NB4 (cell line): Measurements from ENCODE around the gene RNMT.

Source experiments
- DNase-seq: peaks from one replicate; pipeline ENCODE4 v3.0.0; 2010; ENCODE audit warnings: low read depth
- H3K4me3 ChIP-seq: one replicate; pipeline ENCODE4 v1.5.1; 2011; ENCODE audit warnings: mild to moderate bottlenecking, low read depth, low read length, moderate library complexity
- MYC ChIP-seq: IDR thresholded peaks from 2 replicates; pipeline ENCODE4 v1.6.1; 2011; ENCODE audit warnings: low read depth, low read length
- POLR2A ChIP-seq: IDR thresholded peaks from 2 replicates; pipeline ENCODE4 v1.6.1; 2011; ENCODE audit warnings: mild to moderate bottlenecking; ENCODE audit not compliant: insufficient read length; ENCODE audit errors: extremely low read depth
- TF ChIP-seq, protein P1 (sequence below): IDR thresholded peaks from one replicate; pipeline ENCODE4 v1.5.1; 2012; ENCODE audit warnings: low read depth, low read length
- TF ChIP-seq, protein P2 (sequence below): IDR thresholded peaks from 2 replicates; pipeline ENCODE4 v1.6.1; 2011; ENCODE audit warnings: low read depth, low read length

Gene RNMT

DNA sequence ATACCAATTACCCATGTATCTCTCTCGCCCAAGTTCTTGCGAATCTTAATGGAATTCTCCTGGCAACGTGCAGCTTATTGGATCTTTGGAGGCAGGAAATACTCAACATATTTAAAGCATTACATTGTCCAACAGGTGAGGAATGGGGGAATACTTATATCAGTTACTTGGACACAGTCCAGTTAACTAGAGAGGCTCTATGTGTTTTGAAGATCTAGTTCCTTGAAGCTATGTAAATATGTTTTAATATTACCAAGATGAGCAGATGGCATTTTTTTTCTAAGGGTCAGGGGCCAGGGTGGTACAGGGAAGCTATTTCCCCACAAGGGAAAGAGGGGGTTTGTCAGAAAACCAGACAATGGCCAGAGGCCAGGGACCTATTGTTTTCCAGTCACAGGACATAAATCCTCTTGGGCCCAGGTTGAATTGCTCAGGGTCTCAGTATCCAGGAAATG, 70.7 kb downstream of the RNMT start:
- TF ChIP-seq MYC = no peak
- DNase-seq = no peak
- H3K4me3 ChIP-seq = no peak overlapping the region

DNA sequence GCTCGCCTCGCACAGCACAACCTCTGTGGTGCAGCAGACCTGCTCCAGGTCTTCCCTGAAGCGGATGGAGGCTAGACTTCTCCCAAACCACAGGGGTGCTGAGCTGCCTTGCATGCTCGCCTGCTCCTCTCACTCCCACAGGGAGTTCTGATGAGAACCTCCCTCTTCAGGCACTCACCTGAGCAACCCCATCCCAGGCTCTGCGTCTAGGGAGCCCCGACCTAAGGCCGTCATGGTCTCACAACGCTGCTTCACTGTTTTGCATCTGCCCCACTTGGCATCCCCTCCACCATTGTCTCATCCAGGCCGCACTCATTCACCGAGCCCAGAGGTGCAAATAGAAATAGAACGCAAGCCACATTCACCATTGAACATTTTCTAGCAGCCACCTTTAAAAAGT, 72.9 kb downstream of the RNMT start:
- H3K4me3 ChIP-seq = no peak overlapping the region
- TF ChIP-seq, protein P1, sequence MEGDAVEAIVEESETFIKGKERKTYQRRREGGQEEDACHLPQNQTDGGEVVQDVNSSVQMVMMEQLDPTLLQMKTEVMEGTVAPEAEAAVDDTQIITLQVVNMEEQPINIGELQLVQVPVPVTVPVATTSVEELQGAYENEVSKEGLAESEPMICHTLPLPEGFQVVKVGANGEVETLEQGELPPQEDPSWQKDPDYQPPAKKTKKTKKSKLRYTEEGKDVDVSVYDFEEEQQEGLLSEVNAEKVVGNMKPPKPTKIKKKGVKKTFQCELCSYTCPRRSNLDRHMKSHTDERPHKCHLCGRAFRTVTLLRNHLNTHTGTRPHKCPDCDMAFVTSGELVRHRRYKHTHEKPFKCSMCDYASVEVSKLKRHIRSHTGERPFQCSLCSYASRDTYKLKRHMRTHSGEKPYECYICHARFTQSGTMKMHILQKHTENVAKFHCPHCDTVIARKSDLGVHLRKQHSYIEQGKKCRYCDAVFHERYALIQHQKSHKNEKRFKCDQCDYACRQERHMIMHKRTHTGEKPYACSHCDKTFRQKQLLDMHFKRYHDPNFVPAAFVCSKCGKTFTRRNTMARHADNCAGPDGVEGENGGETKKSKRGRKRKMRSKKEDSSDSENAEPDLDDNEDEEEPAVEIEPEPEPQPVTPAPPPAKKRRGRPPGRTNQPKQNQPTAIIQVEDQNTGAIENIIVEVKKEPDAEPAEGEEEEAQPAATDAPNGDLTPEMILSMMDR = no peak
- TF ChIP-seq MYC (no peak), POLR2A (no peak)
- TF ChIP-seq, protein P2, sequence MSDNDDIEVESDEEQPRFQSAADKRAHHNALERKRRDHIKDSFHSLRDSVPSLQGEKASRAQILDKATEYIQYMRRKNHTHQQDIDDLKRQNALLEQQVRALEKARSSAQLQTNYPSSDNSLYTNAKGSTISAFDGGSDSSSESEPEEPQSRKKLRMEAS = no peak
- DNase-seq = no peak

DNA sequence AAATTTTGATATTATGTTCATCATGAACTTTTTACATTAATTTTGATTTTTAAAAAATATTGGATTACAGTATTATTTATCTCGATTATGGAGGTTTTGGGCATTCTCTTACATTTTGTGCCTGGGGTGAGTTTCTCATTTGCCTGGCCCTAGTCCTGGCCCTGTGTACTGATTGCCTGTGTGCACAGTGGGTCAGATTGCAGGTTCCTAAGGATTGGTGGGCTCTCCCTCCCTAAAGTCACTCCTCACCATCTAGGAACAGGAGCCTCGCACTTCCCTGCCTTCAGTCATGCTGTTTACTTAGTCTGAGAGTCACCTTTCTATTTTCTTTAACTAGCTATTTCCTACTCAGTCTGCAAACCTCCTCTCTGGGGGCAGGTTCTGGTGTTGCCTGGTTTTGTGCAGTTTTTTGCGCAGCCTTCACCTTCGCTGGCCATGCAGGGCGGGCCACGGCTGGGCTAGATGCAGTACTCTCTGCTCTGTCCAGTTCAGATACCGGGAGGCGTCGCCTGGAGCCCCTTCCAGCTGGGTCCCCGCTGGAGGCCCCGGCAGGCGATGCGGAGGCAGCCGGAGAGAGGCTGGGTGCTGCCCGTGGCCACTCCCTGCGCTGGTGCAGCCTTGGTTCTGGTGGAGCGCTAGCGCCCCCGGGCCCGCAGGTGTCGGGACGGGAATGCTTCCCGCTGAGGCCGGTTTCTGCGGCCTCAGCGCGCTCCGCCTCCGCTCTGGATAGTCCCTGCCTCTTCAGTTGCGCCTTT, 74.2 kb downstream of the RNMT start:
- H3K4me3 ChIP-seq = no peak overlapping the region
- DNase-seq = no peak
- TF ChIP-seq, protein P1 = no peak
- TF ChIP-seq POLR2A (no peak), MYC (no peak)
- TF ChIP-seq, protein P2 = no peak

DNA sequence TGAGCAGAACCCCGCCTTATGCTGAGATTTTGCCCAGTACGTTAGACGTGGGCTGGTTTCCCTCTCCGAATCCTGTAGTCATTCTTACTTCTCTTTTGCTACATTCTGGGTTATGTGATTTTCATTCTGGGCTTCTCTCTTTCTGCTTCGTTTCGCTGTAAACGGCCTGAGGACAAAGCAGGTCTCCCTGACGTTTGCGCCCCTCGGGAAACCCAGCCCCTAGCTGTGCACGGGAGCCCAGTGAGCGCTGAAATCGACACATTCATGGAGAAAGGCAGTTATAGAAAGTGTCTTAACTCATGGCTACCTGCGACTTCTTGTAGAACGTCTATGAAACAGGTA, 74.8 kb downstream of the RNMT start:
- H3K4me3 ChIP-seq = no peak overlapping the region
- TF ChIP-seq POLR2A (no peak), MYC (no peak)
- TF ChIP-seq, protein P2 = no peak
- TF ChIP-seq, protein P1 = no peak
- no peak for DNase-seq

DNA sequence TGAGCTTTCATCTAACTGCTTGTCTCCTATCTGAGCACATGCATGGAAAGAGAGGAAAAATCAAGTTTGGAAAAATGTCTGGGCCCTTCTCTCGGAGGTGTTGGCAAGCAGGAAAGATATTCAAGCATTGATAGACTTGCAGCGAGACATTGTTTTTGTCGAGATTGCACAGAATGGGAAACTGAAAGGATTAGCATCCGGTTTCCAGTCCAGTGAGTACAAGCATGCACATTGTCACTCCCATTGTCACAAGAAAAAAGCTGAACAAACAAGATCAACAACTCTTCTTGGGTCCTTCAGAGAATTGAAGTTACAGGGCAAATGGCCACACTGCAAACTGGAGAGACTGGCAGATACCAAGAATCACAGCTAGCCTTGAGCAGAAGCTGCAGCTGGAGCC, 77.8 kb downstream of the RNMT start:
- no peak for DNase-seq
- H3K4me3 ChIP-seq = no peak overlapping the region
- TF ChIP-seq, protein P1 = no peak
- TF ChIP-seq, protein P2 = no peak

DNA sequence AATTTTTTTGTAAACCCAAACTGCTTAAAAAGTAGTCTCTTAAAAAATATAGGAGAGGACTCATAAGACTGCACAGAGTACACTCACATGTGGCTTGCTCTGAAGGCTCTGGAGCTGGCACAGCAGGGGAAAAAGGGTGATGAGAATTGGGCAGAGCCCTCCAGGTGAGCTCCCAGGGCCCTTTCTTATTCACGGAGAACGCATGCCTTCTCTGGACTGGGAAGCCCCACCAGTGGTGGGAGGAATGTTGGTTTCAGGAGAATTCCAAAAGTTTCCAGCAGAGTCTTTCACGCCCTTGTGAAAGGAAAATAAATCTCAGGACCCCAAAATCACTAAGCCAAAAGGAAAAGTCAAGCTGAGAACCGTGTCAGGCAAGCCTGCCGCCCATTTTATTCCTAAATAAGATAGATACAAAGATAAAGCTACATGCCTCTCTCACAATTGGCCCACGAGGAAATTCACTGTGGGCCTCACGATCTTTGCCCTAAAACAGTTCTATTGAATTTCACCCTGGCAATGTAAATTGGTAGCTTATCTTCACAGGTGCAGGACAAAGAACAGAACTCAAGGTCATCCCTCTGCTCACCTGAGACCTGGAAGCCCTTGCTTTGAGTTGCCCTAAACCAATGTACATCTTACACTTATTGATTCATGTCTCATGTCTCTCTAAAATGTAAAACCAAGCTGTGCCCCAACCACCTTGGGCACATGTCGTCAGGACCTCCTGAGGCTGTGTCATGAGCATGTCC, 82.0 kb downstream of the RNMT start:
- TF ChIP-seq, protein P2 = no peak
- TF ChIP-seq, protein P1 = no peak
- no peak for TF ChIP-seq POLR2A
- no peak for TF ChIP-seq MYC
- DNase-seq = no peak
- H3K4me3 ChIP-seq = no peak overlapping the region
